K562 (cell line): Measurements from ENCODE around the gene PRTN3. TPM values are rescaled to one million over a fixed set of nuclear protein-coding genes. Genes with fewer than 3 reads are reported as not detected.

Source experiments
- BRD4 ChIP-seq: fragments of 200-600 bp; sonication (generic); IDR thresholded peaks from 2 replicates; pipeline ENCODE4 v1.6.1; 2017; ENCODE audit warnings: inconsistent platforms
- CBX5 ChIP-seq: IDR thresholded peaks from 2 replicates; pipeline ENCODE4 v1.6.1; 2014; ENCODE audit warnings: low read depth, borderline replicate concordance
- CCNT2 ChIP-seq: IDR thresholded peaks from 2 replicates; pipeline ENCODE4 v1.6.1; 2011; ENCODE audit warnings: borderline replicate concordance, low read depth, mild to moderate bottlenecking, moderate library complexity, mixed read lengths, low read length; ENCODE audit not compliant: insufficient read length; ENCODE audit errors: extremely low read depth
- DEAF1 ChIP-seq: fragments of 450-650 bp; formaldehyde crosslinking; IDR thresholded peaks from 2 replicates; pipeline ENCODE4 v1.4.0; 2020; ENCODE audit warnings: mild to moderate bottlenecking, moderate library complexity
- E2F8 ChIP-seq: fragments of 450-650 bp; IDR thresholded peaks from 2 replicates; pipeline ENCODE4 v1.7.1; 2018; ENCODE audit warnings: mild to moderate bottlenecking, low read depth; ENCODE audit not compliant: partially characterized antibody
- MYBL2 ChIP-seq, 2 experiments: fragments of 450-650 bp in 1 of 2; sonication (generic) in 1 of 2; formaldehyde crosslinking in 1 of 2; IDR thresholded peaks; 2 replicates each; pipeline versions ENCODE4 v1.6.1 to v1.8.1; 2017 to 2022; ENCODE audit warnings: borderline replicate concordance in 1 of 2, inconsistent platforms in 1 of 2, low read depth in 1 of 2, mild to moderate bottlenecking in 1 of 2, missing genetic modification reagents in 1 of 2, moderate library complexity in 1 of 2
- NBN ChIP-seq: fragments of 450-650 bp; IDR thresholded peaks from 2 replicates; pipeline ENCODE4 v1.6.1; 2016; ENCODE audit warnings: low read depth, mild to moderate bottlenecking
- NR2C1 ChIP-seq, 2 experiments: fragments of 450-650 bp; IDR thresholded peaks; 2 replicates each; pipeline ENCODE4 v1.6.1; 2017; ENCODE audit warnings: mild to moderate bottlenecking in 2 of 2, antibody characterized with exemption in 1 of 2, inconsistent platforms in 1 of 2, missing compliant biosample characterization in 1 of 2, missing genetic modification characterization in 1 of 2
- PHF20 ChIP-seq: fragments of 450-650 bp; IDR thresholded peaks from 2 replicates; pipeline ENCODE4 v1.6.1; 2018; ENCODE audit not compliant: partially characterized antibody
- POLR2A ChIP-seq: fragments of 450-650 bp; conservative IDR thresholded peaks from 2 replicates; pipeline ENCODE4 v1.6.1; 2016
- RFX7 ChIP-seq: fragments of 250-450 bp; sonication (Bioruptor Pico); IDR thresholded peaks from 2 replicates; pipeline ENCODE4 v1.5.1; 2021; ENCODE audit warnings: mild to moderate bottlenecking
- SETDB1 ChIP-seq: IDR thresholded peaks from one replicate; pipeline ENCODE4 v1.6.1; 2012; ENCODE audit warnings: low read length, control low read depth, inconsistent platforms
- SPI1 ChIP-seq: IDR thresholded peaks from 2 replicates; pipeline ENCODE4 v1.6.1; 2011; ENCODE audit warnings: low read depth, low read length, control low read depth, borderline replicate concordance
- SREBF1 ChIP-seq: fragments of 150-350 bp; IDR thresholded peaks from 2 replicates; pipeline ENCODE4 v1.6.1; 2014; ENCODE audit warnings: antibody characterized with exemption, low read depth, low read length, borderline replicate concordance
- TFAM ChIP-seq: fragments of 250-450 bp; sonication (Bioruptor Pico); conservative IDR thresholded peaks from 2 replicates; pipeline ENCODE4 v1.5.0; 2021; ENCODE audit warnings: mild to moderate bottlenecking, moderate library complexity
- TRIM24 ChIP-seq, 2 experiments: fragments of 450-650 bp; IDR thresholded peaks; 2 replicates each; pipeline ENCODE4 v1.6.1; 2016
- YBX1 ChIP-seq: fragments of 450-650 bp; IDR thresholded peaks from 2 replicates; pipeline ENCODE4 v1.7.1; 2016; ENCODE audit warnings: mild to moderate bottlenecking
- ZFX ChIP-seq: sonication (generic); formaldehyde crosslinking; IDR thresholded peaks from 2 replicates; pipeline ENCODE4 v1.8.0; 2022; ENCODE audit warnings: mild to moderate bottlenecking, missing genetic modification reagents, moderate library complexity
- ZMIZ1 ChIP-seq, 2 experiments: fragments of 150-350 bp in 1 of 2; IDR thresholded peaks; 2 replicates each; pipeline ENCODE4 v1.6.1; 2012 to 2016; ENCODE audit warnings: low read depth in 2 of 2, low read length in 2 of 2, mild to moderate bottlenecking in 1 of 2, moderate library complexity in 1 of 2
- ZNF644 ChIP-seq: fragments of 200-800 bp; sonication (Bioruptor generic); IDR thresholded peaks from 2 replicates; pipeline ENCODE4 v1.6.1; 2016; ENCODE audit warnings: low read depth, missing genetic modification characterization, missing compliant biosample characterization
- polyA plus RNA-seq, 8 experiments: library from polyadenylated mRNA; depleted of rRNA in 4 of 8; stranded (reverse) in 5 of 8; unstranded in 3 of 8; fragments of >200 nt; fragmentation: Nextera tagmentation in 2 of 8; fragmentation: Illumina TruSeq in 1 of 8; extraction: Ambion mirVana in 2 of 8; extraction: Trizol in 1 of 8; gene quantifications; 2 replicates each; pipeline versions ENCODE4 v1.2.1 to v1.2.3, GENCODE V29; 2011 to 2014; ENCODE audit warnings: inconsistent platforms in 1 of 8, missing spikeins in 1 of 8
- total RNA-seq, 7 experiments: library from RNA; depleted of rRNA in 6 of 7; stranded (reverse); fragments of >200 nt in 6 of 7; fragmentation: Illumina TruSeq in 2 of 7; extraction: Trizol in 2 of 7; gene quantifications; 2 replicates each; pipeline versions ENCODE4 v1.2.1 to v1.2.3, GENCODE V29; 2011 to 2021; ENCODE audit warnings: low replicate concordance in 1 of 7

Gene PRTN3
- total and polyA plus RNA-seq, 9 of the 15 experiments (the other 6 are each of a cell fraction or from before 2014, with no cell fraction given), result 0.14 to 0.86 (median 0.43) TPM; not detected in 3

- TF ChIP-seq DEAF1 (no peak), CCNT2 (no peak), BRD4 (no peak), PHF20 (no peak), CBX5 (no peak), MYBL2 (IDR thresholded peaks at IDR 0.05; ENCODE audit: low read depth) (no peak), MYBL2 (CRISPR knock-in tag; IDR thresholded peaks at IDR 0.05; ENCODE audit: borderline replicate concordance) (no peak), TRIM24 (IDR thresholded peaks at IDR 0.05) (no peak), E2F8 (no peak), YBX1 (no peak), ZFX (CRISPR knock-in tag) (peak; percentile 11; the same call in 1 of the 2 replicates), TFAM (no peak), POLR2A (peak; percentile 68; the same call in 1 of the 2 replicates), SPI1 (no peak), NBN (no peak), RFX7 (CRISPR knock-in tag) (no peak), SREBF1 (no peak), SETDB1 (no peak), NR2C1 (IDR thresholded peaks at IDR 0.05) (no peak), NR2C1 (tag; IDR thresholded peaks at IDR 0.05) (no peak), ZMIZ1 (IDR thresholded peaks at IDR 0.05; ENCODE audit: low read depth in 2 of 2, low read length in 2 of 2) (no peak), ZNF644 (tag) (no peak)
These were observed 28.7 kb downstream of the PRTN3 start (continued) for GRCh38 chr19:869245-870177.
